Measurements from ENCODE around the gene TAOK3.

TAOK3 gene

DNA sequence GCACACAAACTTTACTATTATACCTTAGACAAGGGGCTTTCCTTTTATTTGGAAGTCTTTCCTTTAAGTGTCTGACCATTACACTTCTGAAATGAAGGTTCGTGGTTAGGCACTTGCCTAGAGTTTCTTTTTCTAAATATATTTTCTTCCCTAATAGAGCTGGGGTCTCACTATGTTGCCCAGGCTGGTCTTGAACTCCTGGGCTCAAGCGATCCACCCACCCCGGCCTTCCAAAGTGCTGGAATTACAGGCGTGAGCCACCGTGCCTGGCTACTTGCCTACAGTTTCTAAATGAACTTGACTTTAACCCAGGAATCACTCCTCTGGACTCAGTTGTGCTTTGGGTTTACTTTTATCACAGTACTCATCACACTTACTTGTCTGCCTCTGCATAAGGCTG lies 179.2 kb downstream of the TAOK3 start:
- Mint-ChIP-seq H3K36me3 (ENCODE audit: low read depth) (no peaks in the 10 kb centered on the region), H3K27ac (no peak overlapping the region), H3K9me3 (no peaks in the 10 kb centered on the region), H3K27me3 (ENCODE audit: low read depth, poor library complexity) (peaks cover 3% of the 10 kb centered on the region), H3K4me1 (peaks cover 24% of the 10 kb centered on the region), H3K4me3 (no peak overlapping the region)
- DNase-seq = no peak
- TF ChIP-seq CTCF (IDR thresholded peaks at IDR 0.05) = no peak

- Mint-ChIP-seq H3K4me1 (peaks cover 32% of the 10 kb centered on the region), H3K9me3 (no peaks in the 10 kb centered on the region)
Observed at GRCh38 chr12:118190266-118190665, 182.4 kb downstream of the TAOK3 start.

DNA sequence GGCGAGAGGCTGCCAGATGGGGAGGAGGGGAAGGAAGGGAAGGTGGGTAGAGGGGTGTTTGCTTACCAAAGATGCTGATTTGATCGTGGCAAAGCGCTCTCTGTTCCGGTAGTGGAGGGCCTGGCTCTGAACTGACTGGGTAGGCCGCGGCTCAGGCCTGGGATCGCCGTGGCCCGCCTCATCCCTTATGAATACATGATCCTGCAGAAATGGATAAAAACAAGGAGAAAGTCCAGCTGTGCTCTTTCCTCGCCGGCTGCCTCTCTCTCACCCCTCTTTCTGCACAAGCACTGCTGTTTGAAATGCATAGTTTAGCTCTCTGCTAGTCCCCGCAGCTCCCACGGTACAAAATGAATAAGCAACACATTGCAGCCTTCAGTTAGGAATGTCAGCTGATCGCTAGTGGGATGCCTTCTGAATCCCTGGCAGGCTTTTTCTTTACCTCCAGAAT lies 182.9 kb downstream of the TAOK3 start:
- Mint-ChIP-seq H3K27me3 (ENCODE audit: low read depth, poor library complexity) (peaks cover 3% of the 10 kb centered on the region), H3K4me3 (peak overlapping the region; percentile 76), H3K9me3 (no peaks in the 10 kb centered on the region), H3K4me1 (peaks cover 32% of the 10 kb centered on the region), H3K36me3 (ENCODE audit: low read depth) (no peaks in the 10 kb centered on the region), H3K27ac (peak overlapping the region; percentile 96)
- DNase-seq = peak; percentile 34
- no peak for TF ChIP-seq CTCF (IDR thresholded peaks at IDR 0.05)

More at GRCh38 chr12:118190266-118190665, 182.4 kb downstream of the TAOK3 start:
- Mint-ChIP-seq H3K27ac (peak overlapping the region; percentile 96), H3K36me3 (ENCODE audit: low read depth) (no peaks in the 10 kb centered on the region), H3K4me3 (peak overlapping the region; percentile 76), H3K27me3 (ENCODE audit: low read depth, poor library complexity) (peaks cover 3% of the 10 kb centered on the region)
- no peak for DNase-seq
- TF ChIP-seq CTCF (IDR thresholded peaks at IDR 0.05) = no peak

GRCh38 chr12:118188690-118189371 lies 183.9 kb downstream of the TAOK3 start:
- Mint-ChIP-seq H3K27me3 (ENCODE audit: low read depth, poor library complexity) (no peaks in the 10 kb centered on the region), H3K36me3 (ENCODE audit: low read depth) (no peaks in the 10 kb centered on the region), H3K4me3 (peak overlapping the region; percentile 76), H3K9me3 (no peaks in the 10 kb centered on the region), H3K4me1 (peaks cover 32% of the 10 kb centered on the region), H3K27ac (peak overlapping the region; percentile 58)
- TF ChIP-seq CTCF (IDR thresholded peaks at IDR 0.05) = no peak
- no peak for DNase-seq

DNA sequence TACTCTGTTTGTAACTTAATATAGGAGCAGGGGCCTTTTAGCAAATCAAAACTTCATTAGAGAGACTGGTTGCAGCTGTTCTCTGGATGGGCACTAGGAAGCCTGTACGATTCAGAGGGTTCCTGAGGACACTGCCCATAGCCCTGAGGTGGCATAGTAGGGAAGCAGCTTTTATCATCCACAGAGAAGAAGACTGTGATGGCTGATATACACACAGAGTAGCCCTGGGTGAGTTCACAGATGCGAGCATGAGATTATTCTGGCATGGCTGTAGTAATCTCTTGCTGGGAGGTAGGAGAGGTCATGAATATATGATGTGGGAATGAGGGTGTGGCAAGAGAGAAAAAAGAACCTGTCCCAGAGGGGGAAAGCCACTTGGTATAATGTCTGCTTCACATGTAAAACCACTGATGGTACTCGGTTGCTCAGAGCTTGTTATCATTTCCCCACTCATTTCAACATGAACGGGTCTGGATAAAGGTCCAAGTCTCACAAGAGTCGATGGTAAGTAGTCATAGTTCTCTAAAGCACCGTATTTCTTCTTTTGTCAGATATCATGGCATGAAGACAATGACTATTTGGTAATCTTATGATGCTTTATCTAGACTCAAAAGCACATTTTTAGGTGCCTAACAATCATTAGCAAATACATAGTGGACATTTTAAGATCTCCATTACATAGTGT lies 184.8 kb downstream of the TAOK3 start:
- no peak overlapping the region for H3K4me3 Mint-ChIP-seq

More for the DNA sequence above, 184.8 kb downstream of the TAOK3 start:
- Mint-ChIP-seq H3K27ac (peak overlapping the region; percentile 30), H3K4me1 (peaks cover 34% of the 10 kb centered on the region), H3K27me3 (ENCODE audit: low read depth, poor library complexity) (no peaks in the 10 kb centered on the region), H3K9me3 (no peaks in the 10 kb centered on the region), H3K36me3 (ENCODE audit: low read depth) (no peaks in the 10 kb centered on the region)
- DNase-seq = no peak
- no peak for TF ChIP-seq CTCF (IDR thresholded peaks at IDR 0.05)
